ENCODE data around the gene AP2B1. TPM values are rescaled to one million over a fixed set of nuclear protein-coding genes. Genes with fewer than 3 reads are reported as not detected.

The AP2B1 gene
- total RNA-seq: 100 to 1,000 TPM; 255 to 258 TPM
- 150 TPM for polyA plus RNA-seq (2013, experiment 1 of 2)
- polyA plus RNA-seq (2013, experiment 2 of 2): 143 TPM
- long read RNA-seq, experiment 1, partial matches to known transcripts: 55 of 86 reads
- long read RNA-seq, experiment 1, other reads (novel, unspliced or antisense): 30 of 86 reads
- long read RNA-seq, experiment 2, full-length matches to known transcripts: 112 of 196 reads
- long read RNA-seq, experiment 2, partial matches to known transcripts: 29 of 196 reads
- long read RNA-seq, experiment 2, other reads (novel, unspliced or antisense): 55 of 196 reads
- long read RNA-seq, experiment 3, full-length matches to known transcripts: 167 of 335 reads
- long read RNA-seq, experiment 3, partial matches to known transcripts: 44 of 335 reads
- long read RNA-seq, experiment 3, other reads (novel, unspliced or antisense): 124 of 335 reads
- long read RNA-seq, experiment 4, full-length matches to known transcripts: 4 of 31 reads
- long read RNA-seq, experiment 4, partial matches to known transcripts: 18 of 31 reads
- long read RNA-seq, experiment 4, other reads (novel, unspliced or antisense): 9 of 31 reads

GRCh38 chr17:35587074-35587961 lies at the start of gene AP2B1:
Gene AP2B1, plus strand, starts transcription at chr17:35587322. Its CDS starts 6,709 bp downstream, at chr17:35594031.
- Histone ChIP-seq H3K27me3 (ENCODE audit: control insufficient read depth, insufficient read depth, low read length, poor library complexity, severe bottlenecking) (peaks cover 23% of the 10 kb centered on the region), H3K27ac (ENCODE audit: low read depth, low read length) (peak within 1 kb of the TSS; percentile 93), H3K36me3 (ENCODE audit: control insufficient read depth, insufficient read depth, low read length) (no peaks in the 10 kb centered on the region), H3K4me3 (ENCODE audit: low read length) (peak within 1 kb of the TSS; percentile 97), H3K9me3 (ENCODE audit: control insufficient read depth, low read length) (no peaks in the 10 kb centered on the region), H3K4me1 (ENCODE audit: control insufficient read depth, insufficient read depth, low read length) (peaks cover 13% of the 10 kb centered on the region), H3K9ac (ENCODE audit: extremely low read depth, low read length, poor library complexity, severe bottlenecking) (peak within 1 kb of the TSS; percentile 96)
- no peaks in the 10 kb centered on the region for H3K36me3 Mint-ChIP-seq (ENCODE audit: low read depth)
- 0 to 1% methylated on average over 34 to 50 of the region's 50 CpGs for WGBS, 2 experiments (ENCODE audit: insufficient coverage in 1 of 2, insufficient read length in 1 of 2)
- H3K27ac Mint-ChIP-seq: peak within 1 kb of the TSS; percentile 99
- TF ChIP-seq CTCF (conservative IDR thresholded peaks at IDR 0.05): no peak
- peaks cover 15% of the 10 kb centered on the region for H3K4me1 Mint-ChIP-seq
- DNase-seq: peak; percentile 100
- H3K27me3 Mint-ChIP-seq (ENCODE audit: insufficient read depth): peaks cover 16% of the 10 kb centered on the region
- peak within 1 kb of the TSS; percentile 95 for H3K4me3 Mint-ChIP-seq
- H3K9me3 Mint-ChIP-seq: no peaks in the 10 kb centered on the region

GRCh38 chr17:35537601-35538141 lies 49.5 kb upstream of the AP2B1 start, which contains the start of gene SLFN12L:
Gene SLFN12L, minus strand, starts transcription at chr17:35537678. Its CDS starts 15,314 bp downstream, at chr17:35522364.
- no peaks in the 10 kb centered on the region for H3K36me3 ChIP-seq (ENCODE audit: control insufficient read depth, insufficient read depth, low read length)
- WGBS, 2 experiments (ENCODE audit: insufficient coverage in 1 of 2, insufficient read length in 1 of 2): 94 to 96% methylated on average over 2 of the region's 2 CpGs
- no peak within 1 kb of the TSS for H3K4me3 ChIP-seq (ENCODE audit: low read length)
- no peak for TF ChIP-seq CTCF (conservative IDR thresholded peaks at IDR 0.05)
- H3K9me3 ChIP-seq (ENCODE audit: control insufficient read depth, low read length): no peaks in the 10 kb centered on the region
- no peaks in the 10 kb centered on the region for H3K9me3 Mint-ChIP-seq
- no peak within 1 kb of the TSS for H3K9ac ChIP-seq (ENCODE audit: extremely low read depth, low read length, poor library complexity, severe bottlenecking)
- H3K27me3 ChIP-seq (ENCODE audit: control insufficient read depth, insufficient read depth, low read length, poor library complexity, severe bottlenecking): no peaks in the 10 kb centered on the region
- no peaks in the 10 kb centered on the region for H3K27me3 Mint-ChIP-seq (ENCODE audit: insufficient read depth)
- no peaks in the 10 kb centered on the region for H3K4me1 Mint-ChIP-seq
- no peak within 1 kb of the TSS for H3K27ac ChIP-seq (ENCODE audit: low read depth, low read length)
- no peak for DNase-seq
- no peak within 1 kb of the TSS for H3K27ac Mint-ChIP-seq
- no peaks in the 10 kb centered on the region for H3K4me1 ChIP-seq (ENCODE audit: control insufficient read depth, insufficient read depth, low read length)
- H3K4me3 Mint-ChIP-seq: no peak within 1 kb of the TSS
- H3K36me3 Mint-ChIP-seq (ENCODE audit: low read depth): no peaks in the 10 kb centered on the region

- no peak overlapping the region for H3K9ac ChIP-seq (ENCODE audit: extremely low read depth, low read length, poor library complexity, severe bottlenecking)
Measured at GRCh38 chr17:35539659-35540026, 47.5 kb upstream of the AP2B1 start.

More at GRCh38 chr17:35539659-35540026, 47.5 kb upstream of the AP2B1 start:
- Mint-ChIP-seq H3K36me3 (ENCODE audit: low read depth) (no peaks in the 10 kb centered on the region), H3K4me1 (no peaks in the 10 kb centered on the region), H3K9me3 (no peaks in the 10 kb centered on the region), H3K27me3 (ENCODE audit: insufficient read depth) (peaks cover 4% of the 10 kb centered on the region), H3K4me3 (no peak overlapping the region), H3K27ac (no peak overlapping the region)
- Histone ChIP-seq H3K27me3 (ENCODE audit: control insufficient read depth, insufficient read depth, low read length, poor library complexity, severe bottlenecking) (no peaks in the 10 kb centered on the region), H3K9me3 (ENCODE audit: control insufficient read depth, low read length) (no peaks in the 10 kb centered on the region), H3K4me3 (ENCODE audit: low read length) (no peak overlapping the region), H3K27ac (ENCODE audit: low read depth, low read length) (no peak overlapping the region), H3K36me3 (ENCODE audit: control insufficient read depth, insufficient read depth, low read length) (no peaks in the 10 kb centered on the region), H3K4me1 (ENCODE audit: control insufficient read depth, insufficient read depth, low read length) (no peaks in the 10 kb centered on the region)
- WGBS, 2 experiments (ENCODE audit: insufficient coverage in 1 of 2, insufficient read length in 1 of 2): 62 to 65% methylated on average over 5 of the region's 5 CpGs
- DNase-seq: no peak
- no peak for TF ChIP-seq CTCF (conservative IDR thresholded peaks at IDR 0.05)
